HAP-1 (cell line): Measurements from ENCODE around the gene MGMT.

Experiments
- DNase-seq, 2 experiments: peaks; one replicate each; pipeline ENCODE4 v3.0.0-alpha.2; 2016 to 2020; ENCODE audit warnings: low spot score in 2 of 2
- H3K27me3 ChIP-seq: fragments of 250-450 bp; sonication (Bioruptor Pico); 2 replicates; pipeline ENCODE4 v1.5.1; 2020; ENCODE audit warnings: low read depth, mild to moderate bottlenecking, moderate library complexity
- H3K36me3 ChIP-seq: fragments of 250-450 bp; sonication (Bioruptor Pico); replicated peaks from 2 replicates; pipeline ENCODE4 v1.5.1; 2020; ENCODE audit warnings: mild to moderate bottlenecking
- H3K4me1 ChIP-seq: fragments of 250-450 bp; sonication (Bioruptor Pico); 2 replicates; pipeline ENCODE4 v1.5.1; 2020; ENCODE audit warnings: mild to moderate bottlenecking
- H3K4me3 ChIP-seq: fragments of 250-450 bp; sonication (Bioruptor Pico); 2 replicates; pipeline ENCODE4 v1.5.1; 2020; ENCODE audit warnings: mild to moderate bottlenecking, moderate library complexity
- H3K9me3 ChIP-seq: fragments of 250-450 bp; sonication (Bioruptor Pico); 2 replicates; pipeline ENCODE4 v1.5.1; 2020; ENCODE audit warnings: mild to moderate bottlenecking, moderate library complexity
- in situ Hi-C: fragments of 300-500 bp; cut with MboI; formaldehyde crosslinking; loops from 3 replicates; pipeline ENCODE4 v1.14.3; 2020; ENCODE audit warnings: low sequenced_read_pairs, inconsistent platforms, mixed read lengths

Gene MGMT

DNA sequence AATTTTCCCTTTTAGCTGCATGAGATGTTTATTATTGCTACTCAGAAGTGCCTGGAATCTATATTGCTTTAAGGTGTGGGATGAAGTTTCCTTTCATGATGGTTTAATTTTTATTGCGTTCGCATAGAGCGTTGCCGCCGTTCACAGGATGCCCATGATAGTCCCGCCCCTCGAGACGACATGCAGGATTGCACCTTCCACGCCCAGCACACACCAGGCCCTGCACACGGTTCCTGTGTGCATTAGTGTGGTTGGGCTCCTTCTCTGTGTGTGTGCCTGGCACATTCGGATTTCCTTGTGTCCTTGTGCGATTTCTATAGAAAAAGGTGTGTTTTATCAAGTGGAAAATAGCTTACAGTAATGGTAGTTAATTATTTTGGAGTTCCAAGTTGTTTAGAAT is 42.1 kb downstream of the MGMT start:
- H3K36me3 ChIP-seq = no peaks in the 10 kb centered on the region
- no peaks in the 10 kb centered on the region for H3K4me1 ChIP-seq
- no peak overlapping the region for H3K4me3 ChIP-seq
- no peaks in the 10 kb centered on the region for H3K27me3 ChIP-seq
- in situ Hi-C loops = no loop called here
- no peak for DNase-seq
- no peaks in the 10 kb centered on the region for H3K9me3 ChIP-seq

DNA sequence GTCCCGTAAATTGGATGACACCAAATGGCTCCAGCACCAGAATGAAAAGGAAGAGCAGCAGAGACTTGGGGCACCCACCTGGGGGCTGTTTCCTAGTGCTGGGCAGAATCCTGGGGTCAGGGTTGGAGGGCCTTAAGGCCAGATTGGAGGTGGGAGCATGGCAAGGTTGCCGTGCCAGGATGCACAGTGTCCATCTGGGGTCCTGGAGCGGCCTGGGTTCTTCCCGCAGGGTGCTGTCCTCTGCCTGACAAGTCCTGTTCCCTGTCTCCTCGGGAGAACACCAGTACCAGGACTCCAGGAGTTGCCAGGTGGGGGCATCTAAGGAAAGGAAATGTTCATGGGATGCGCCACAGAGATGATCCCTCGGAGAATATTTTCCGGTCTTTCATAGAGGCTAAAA is 42.8 kb downstream of the MGMT start:
- Histone ChIP-seq H3K9me3 (no peaks in the 10 kb centered on the region), H3K4me3 (no peak overlapping the region), H3K27me3 (no peaks in the 10 kb centered on the region), H3K4me1 (no peaks in the 10 kb centered on the region), H3K36me3 (no peaks in the 10 kb centered on the region)
- in situ Hi-C loops = no loop called here
- no peak for DNase-seq

DNA sequence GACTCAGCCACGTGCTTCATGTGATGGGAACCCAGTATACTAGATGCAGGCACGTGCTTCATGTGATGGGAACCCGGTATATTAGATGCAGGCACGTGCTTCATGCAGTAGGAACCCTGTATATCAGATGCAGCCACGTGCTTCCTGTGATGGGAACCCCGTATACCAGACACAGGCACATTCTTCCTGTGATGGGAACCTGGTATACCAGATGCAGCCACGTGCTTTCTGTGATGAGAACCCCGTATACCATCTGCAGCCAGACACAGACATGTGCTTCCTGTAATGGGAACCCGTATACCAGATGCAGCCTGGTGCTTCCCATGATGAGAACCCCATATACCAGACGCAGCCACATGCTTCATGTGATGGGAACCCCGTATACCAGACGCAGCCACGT is 44.0 kb downstream of the MGMT start:
- Histone ChIP-seq H3K4me1 (no peaks in the 10 kb centered on the region), H3K9me3 (no peaks in the 10 kb centered on the region), H3K36me3 (no peaks in the 10 kb centered on the region), H3K4me3 (no peak overlapping the region), H3K27me3 (no peaks in the 10 kb centered on the region)
- in situ Hi-C loops = no loop called here
- no peak for DNase-seq

DNA sequence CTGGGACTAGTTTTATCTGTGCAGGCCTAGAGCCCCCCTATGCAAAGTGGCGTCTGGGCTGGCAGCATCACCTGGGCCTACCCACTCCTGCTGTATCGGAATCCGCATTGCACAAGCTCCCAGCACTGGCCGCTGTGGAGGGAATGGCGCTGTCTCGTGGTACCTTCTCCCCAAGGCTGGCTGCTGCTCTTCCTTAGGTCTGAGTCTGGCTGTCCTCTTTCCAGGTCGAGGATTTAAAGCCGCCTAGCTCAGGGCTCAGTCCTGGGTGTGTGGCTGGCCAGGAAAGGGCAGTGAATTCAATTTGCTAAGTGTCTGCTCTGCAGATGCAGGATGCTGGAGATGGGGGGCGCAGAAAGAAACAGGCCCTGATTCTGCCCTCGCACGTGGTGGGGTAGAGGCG is 44.7 kb downstream of the MGMT start:
- in situ Hi-C loops = no loop called here
- H3K27me3 ChIP-seq = no peaks in the 10 kb centered on the region
- no peaks in the 10 kb centered on the region for H3K4me1 ChIP-seq
- DNase-seq = no peak
- H3K9me3 ChIP-seq = no peaks in the 10 kb centered on the region
- H3K4me3 ChIP-seq = no peak overlapping the region
- no peaks in the 10 kb centered on the region for H3K36me3 ChIP-seq

DNA sequence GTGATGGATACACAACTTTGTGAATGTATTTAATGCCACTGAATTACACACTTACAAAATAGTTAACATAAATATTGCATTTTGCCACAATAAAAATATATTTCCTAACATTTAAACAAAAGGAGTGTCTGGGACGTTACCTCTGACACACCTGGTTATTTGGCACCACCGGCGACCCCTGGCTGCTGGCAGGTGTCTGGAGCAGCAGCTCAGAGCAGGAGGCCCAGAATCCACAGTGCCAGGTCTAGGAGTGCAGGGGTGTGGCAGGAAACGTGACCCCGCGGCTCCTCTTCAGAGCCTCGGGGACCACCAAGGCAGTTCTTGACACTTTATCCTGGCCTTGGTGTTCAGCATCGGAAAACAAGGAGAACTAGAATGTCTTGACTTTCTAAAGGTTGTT is 46.3 kb downstream of the MGMT start:
- no peaks in the 10 kb centered on the region for H3K36me3 ChIP-seq
- no peaks in the 10 kb centered on the region for H3K4me1 ChIP-seq
- in situ Hi-C loops = no loop called here

DNA sequence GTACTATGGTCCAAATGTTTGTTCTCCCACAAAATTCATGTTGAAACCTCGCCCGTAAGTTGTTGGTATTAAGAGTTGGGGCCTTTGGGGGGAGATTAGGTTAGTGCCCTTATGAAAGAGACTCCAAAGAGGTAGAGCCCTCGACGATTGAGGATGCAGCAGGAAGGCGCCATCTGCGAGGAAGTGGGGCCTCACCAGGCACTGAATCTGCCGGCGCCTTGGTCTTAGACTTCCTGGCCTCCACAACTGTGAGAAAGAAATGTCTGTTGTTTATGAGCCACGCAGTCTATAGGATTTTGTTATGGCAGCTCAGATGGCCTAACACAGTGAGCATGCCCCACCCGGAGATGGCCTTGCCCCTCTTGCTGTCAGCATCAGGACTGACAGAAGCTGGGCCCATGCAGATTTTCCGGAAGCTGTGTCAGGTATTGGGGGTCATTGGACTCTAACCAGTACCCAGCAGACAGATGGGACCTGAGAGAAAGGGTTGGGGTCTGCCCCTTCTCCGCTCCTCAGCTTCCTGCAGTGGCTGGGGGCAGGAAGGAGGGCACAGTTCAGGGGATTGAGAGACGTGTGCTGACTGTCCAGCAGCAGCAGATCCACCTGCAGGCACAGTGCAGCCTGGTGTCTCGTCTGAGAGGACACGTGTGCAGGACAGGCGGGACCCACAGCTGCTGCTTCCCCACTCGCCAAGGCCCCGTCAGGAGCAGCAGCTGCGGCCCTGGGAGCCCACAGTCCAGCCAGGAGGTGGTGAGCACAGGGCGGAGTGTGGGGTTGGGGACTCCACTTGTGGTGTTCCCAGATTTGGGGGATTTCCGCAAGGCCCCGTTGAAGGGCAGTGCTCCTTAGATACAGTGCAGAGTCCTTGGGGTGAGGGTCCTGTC is 47.8 kb downstream of the MGMT start:
- no peak for DNase-seq
- Histone ChIP-seq H3K4me3 (no peak overlapping the region), H3K9me3 (no peaks in the 10 kb centered on the region), H3K4me1 (no peaks in the 10 kb centered on the region), H3K36me3 (no peaks in the 10 kb centered on the region), H3K27me3 (no peaks in the 10 kb centered on the region)
- in situ Hi-C loops = no loop called here

More for the DNA sequence above, 46.3 kb downstream of the MGMT start:
- Histone ChIP-seq H3K4me3 (no peak overlapping the region), H3K9me3 (no peaks in the 10 kb centered on the region), H3K27me3 (no peaks in the 10 kb centered on the region)
- DNase-seq = no peak

DNA sequence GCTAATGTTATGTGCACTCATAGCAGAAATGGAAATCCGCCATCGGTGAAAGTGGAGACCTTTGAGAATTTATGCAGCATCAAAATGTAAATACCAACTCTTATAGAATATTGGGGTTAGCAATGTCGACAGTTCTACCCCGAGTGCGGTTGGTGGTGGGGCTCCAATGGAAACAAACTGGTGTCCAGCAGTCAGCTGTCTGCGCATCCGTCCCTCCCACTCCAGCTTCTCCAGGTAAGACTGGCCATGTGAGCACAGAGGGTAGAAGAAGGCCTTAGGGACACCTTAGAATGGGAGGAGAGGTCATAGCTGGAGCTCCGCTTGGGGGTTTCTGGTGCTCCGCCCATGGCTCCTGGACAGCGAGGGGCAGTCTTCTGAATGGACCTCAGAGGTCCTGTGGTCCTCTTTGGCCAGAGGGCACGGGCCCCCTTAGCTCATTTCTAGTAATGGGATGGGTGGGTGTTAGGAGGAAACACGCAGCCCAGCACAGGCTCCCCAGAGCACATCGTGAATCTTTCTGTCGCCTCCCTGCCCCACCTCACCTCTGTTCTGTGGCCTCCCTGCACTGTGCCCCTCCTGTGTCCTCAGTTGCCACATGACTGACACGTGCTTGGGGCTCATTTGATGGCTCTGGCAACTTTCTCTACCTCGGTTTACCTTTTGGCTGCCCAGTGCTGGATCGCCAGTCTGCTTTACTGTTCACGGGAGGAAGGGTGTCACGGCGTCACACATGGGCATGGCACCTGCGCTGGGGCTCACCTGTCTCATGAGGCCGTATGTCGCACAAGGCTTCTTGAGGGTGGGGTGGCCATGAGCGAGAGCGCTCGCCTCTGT is 50.0 kb downstream of the MGMT start:
- Histone ChIP-seq H3K4me1 (no peaks in the 10 kb centered on the region), H3K4me3 (no peak overlapping the region), H3K27me3 (no peaks in the 10 kb centered on the region), H3K9me3 (no peaks in the 10 kb centered on the region), H3K36me3 (no peaks in the 10 kb centered on the region)
- DNase-seq = no peak
- in situ Hi-C loops = no loop called here

DNA sequence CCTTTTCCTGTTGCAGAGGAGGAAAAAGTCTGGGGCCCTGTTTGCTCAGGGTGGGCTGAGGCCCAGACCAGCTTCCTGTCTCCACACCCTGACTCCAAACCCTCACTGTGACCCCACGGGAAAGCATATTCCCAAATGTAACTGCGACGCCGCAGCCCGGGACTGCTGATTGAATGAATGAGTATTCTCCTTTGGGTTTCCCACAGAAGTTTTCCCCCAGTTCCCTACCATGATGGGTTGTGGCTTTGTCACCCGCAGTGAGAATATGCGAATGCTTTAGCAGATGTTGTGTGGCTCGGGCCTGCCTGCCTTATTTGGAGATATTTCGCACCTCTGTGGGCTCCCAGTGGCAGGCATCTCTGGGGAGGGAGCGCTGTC is 50.6 kb downstream of the MGMT start:
- no peak overlapping the region for H3K4me3 ChIP-seq

DNA sequence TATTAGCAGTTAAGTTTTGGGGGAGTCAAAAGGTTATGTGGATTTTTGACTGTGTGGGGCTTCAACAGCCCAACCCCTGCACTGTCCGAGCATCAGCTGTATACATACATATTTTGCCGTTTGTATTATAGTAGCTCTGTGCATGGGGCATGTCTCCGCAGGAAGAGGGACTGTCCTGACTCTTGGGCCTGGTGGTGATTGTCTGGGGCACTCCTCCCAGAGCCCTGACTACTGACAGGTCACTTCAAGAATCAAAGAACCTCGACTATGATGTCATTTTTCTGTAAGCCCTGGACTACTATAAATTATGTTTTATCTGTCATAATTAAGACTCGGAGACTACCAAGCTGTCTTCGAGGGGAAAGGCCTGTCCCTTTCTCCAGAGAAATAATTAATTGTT is 51.8 kb downstream of the MGMT start:
- no peaks in the 10 kb centered on the region for H3K9me3 ChIP-seq
- no peaks in the 10 kb centered on the region for H3K4me1 ChIP-seq
- DNase-seq = no peak
- H3K36me3 ChIP-seq = no peaks in the 10 kb centered on the region
- no peaks in the 10 kb centered on the region for H3K27me3 ChIP-seq
- in situ Hi-C loops = no loop called here
- no peak overlapping the region for H3K4me3 ChIP-seq

More for the DNA sequence above, 50.6 kb downstream of the MGMT start:
- DNase-seq = no peak
- in situ Hi-C loops = no loop called here
- Histone ChIP-seq H3K4me1 (no peaks in the 10 kb centered on the region), H3K9me3 (no peaks in the 10 kb centered on the region), H3K36me3 (no peaks in the 10 kb centered on the region), H3K27me3 (no peaks in the 10 kb centered on the region)

DNA sequence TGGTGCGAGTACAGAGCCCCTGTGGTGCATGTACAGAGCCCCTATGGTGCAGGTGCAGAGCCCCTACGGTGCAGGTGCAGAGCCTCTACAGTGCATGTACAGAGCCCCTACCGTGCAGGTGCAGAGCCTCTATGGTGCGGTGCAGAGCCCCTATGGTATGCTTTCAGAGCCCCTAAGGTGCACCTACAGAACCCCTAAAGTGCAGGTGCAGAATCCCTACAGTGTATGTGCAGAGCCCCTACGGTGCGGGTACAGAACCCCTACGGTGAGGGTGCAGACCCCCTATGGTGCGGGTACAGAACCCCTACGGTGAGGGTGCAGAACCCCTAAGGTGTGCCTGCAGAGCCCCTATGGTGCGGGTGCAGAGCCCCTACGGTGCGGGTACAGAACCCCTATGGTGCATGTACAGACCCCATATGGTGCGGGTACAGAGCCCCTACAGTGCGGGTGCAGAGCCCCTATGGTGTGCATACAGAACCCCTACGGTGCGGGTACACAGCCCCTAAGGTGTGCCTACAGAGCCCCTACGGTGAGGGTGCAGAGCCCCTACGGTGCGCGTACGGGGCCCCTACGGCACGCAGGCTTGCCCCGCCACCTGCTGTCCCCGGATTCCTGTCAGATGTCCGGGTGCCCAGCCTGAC is 53.5 kb downstream of the MGMT start:
- DNase-seq = no peak
- Histone ChIP-seq H3K9me3 (no peaks in the 10 kb centered on the region), H3K4me3 (no peak overlapping the region), H3K4me1 (no peaks in the 10 kb centered on the region), H3K27me3 (no peaks in the 10 kb centered on the region), H3K36me3 (no peaks in the 10 kb centered on the region)
- in situ Hi-C loops = no loop called here

DNA sequence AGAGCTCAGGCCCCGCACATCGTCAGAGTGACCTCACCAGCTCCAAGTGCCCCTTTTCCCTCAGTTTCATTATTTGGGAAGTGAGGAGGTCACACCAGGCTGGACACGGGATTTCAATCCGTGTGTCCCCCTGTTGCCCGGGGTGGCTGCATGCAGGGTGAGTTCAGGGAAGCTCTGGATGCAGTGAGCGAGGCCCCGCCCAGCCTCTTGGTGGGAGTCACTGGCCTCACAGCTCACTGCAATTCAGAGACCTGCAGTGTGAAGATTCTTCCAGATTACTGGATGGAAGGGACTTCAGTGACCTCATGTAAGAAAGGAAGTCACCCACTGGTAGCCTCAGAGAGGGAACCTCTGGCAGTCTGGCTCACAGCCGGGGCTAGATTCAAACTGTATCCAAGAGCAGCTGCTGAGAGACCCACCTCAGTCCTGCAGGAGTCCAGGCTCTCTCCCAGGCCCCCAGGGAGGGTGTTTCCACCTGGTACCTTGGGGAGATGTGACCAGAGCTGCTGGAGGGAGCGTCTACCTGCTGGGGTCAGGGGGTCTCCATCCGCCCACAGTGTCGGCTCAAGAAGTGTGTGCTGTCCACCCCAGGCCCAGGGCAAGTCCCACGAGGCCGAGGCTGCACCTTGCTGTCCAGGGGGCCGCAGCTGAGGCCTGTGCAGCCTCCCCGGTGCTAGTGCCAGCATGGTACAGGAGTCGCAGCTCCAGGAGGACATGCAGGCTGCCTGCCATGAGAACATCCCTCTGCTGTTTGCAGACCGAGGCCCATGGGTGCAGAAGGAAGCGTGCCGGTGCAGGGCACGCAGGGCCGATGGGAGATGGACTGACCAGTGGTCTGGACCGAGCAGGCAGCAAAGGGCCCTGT is 54.4 kb downstream of the MGMT start:
- Histone ChIP-seq H3K36me3 (no peaks in the 10 kb centered on the region), H3K4me3 (no peak overlapping the region), H3K9me3 (no peaks in the 10 kb centered on the region), H3K4me1 (no peaks in the 10 kb centered on the region), H3K27me3 (no peaks in the 10 kb centered on the region)
- no peak for DNase-seq
- in situ Hi-C loops = no loop called here

DNA sequence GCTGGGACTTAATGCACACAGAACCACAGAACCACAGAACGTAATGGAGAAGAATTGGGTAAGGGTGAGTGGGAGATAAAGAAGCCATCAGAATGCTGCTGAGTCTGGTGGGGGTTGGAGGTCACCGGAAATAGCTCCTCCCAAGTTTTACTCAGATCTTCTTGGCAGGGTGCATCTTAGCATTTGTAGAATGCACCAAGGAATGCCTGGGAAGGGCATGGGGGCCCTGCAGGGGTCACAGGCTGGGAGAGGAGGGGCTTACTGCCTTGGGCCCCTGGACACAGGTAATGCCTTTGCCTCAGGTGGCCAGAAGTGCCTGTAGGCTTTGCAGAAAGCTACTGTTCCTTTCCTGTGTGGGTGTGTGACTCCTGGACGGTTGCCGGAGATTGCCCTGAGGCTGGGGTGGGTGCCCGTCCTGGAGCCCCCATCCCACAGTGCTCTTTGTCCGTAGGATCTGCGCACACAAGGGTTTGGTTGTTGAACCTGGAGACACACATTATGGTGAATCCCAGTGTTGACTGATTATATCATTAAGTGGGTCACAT is 55.1 kb downstream of the MGMT start:
- in situ Hi-C loops = no loop called here
- Histone ChIP-seq H3K36me3 (no peaks in the 10 kb centered on the region), H3K4me1 (no peaks in the 10 kb centered on the region), H3K4me3 (no peak overlapping the region), H3K27me3 (no peaks in the 10 kb centered on the region), H3K9me3 (no peaks in the 10 kb centered on the region)
- DNase-seq = no peak

DNA sequence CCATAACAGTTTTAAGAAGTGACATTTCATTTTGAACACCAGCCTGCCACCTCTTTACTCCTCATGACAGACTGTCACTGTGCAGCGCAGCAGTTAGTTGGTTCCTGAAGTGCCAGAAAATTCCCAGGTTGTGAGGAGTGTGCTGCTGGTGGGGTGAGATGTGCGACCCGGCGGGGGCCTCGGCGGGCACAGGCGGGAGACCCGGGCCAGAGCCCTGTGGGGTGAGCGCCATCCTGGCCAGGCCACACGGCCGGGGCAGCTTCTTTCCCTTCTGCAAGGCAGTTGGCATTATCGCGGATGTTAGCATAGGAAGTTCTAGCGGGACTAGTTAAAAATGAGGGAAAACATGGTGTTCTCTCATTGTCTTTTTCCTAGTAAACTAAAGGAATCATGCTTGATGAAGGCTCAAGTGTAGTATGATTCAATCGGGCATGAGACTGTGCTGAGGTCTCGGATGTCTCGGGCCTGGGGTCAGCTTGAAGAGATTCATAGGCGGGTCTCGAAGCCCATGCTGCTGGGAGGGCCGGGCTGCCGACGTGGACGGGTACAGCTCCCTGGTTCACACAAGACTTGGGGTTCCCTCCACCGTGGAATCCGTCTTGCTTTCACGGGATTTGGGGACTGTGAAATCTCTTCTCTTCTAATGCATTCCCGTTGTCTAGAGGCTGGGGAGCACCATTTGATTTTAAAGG is 56.1 kb downstream of the MGMT start:
- Histone ChIP-seq H3K4me1 (no peaks in the 10 kb centered on the region), H3K27me3 (no peaks in the 10 kb centered on the region), H3K36me3 (no peaks in the 10 kb centered on the region), H3K9me3 (no peaks in the 10 kb centered on the region), H3K4me3 (no peak overlapping the region)
- in situ Hi-C loops = no loop called here
- DNase-seq = no peak
